KMS-11 (cell line): Measurements from ENCODE around the gene FRYL.

ENCODE experiments used
- H2AFZ ChIP-seq: fragments of 200-600 bp; sonication (generic); 2 replicates; pipeline ENCODE4 v1.6.1; 2016; ENCODE audit warnings: antibody characterized with exemption, mixed run types, low read depth
- H3K27ac ChIP-seq: fragments of 200-600 bp; sonication (generic); 2 replicates; pipeline ENCODE4 v1.6.1; 2016; ENCODE audit warnings: mild to moderate bottlenecking, mixed run types
- H3K27me3 ChIP-seq: fragments of 200-600 bp; sonication (generic); 2 replicates; pipeline ENCODE4 v1.6.1; 2017; ENCODE audit warnings: mild to moderate bottlenecking, low read depth, mixed run types, moderate library complexity; ENCODE audit not compliant: insufficient read depth
- H3K36me3 ChIP-seq: fragments of 200-600 bp; sonication (generic); 2 replicates; pipeline ENCODE4 v1.6.1; 2017; ENCODE audit warnings: mild to moderate bottlenecking, mixed run types; ENCODE audit not compliant: insufficient read depth
- H3K4me1 ChIP-seq: fragments of 200-600 bp; sonication (generic); 2 replicates; pipeline ENCODE4 v1.6.1; 2016; ENCODE audit warnings: mild to moderate bottlenecking, low read depth, mixed run types; ENCODE audit not compliant: poor library complexity, severe bottlenecking
- H3K4me2 ChIP-seq: fragments of 200-600 bp; sonication (generic); 2 replicates; pipeline ENCODE4 v1.7.0; 2016; ENCODE audit warnings: mild to moderate bottlenecking, mixed run types
- H3K4me3 ChIP-seq: fragments of 200-600 bp; sonication (generic); IDR thresholded peaks from 2 replicates; pipeline ENCODE4 v1.6.1; 2017; ENCODE audit warnings: low read depth, low read length, mixed read lengths; ENCODE audit not compliant: insufficient read depth
- H3K79me2 ChIP-seq: fragments of 200-600 bp; sonication (generic); 2 replicates; pipeline ENCODE4 v1.6.1; 2016; ENCODE audit warnings: low read depth, mixed run types; ENCODE audit not compliant: insufficient read depth
- H3K9ac ChIP-seq: fragments of 200-600 bp; sonication (generic); 2 replicates; pipeline ENCODE4 v1.6.1; 2016; ENCODE audit warnings: mild to moderate bottlenecking, mixed run types
- H4K20me1 ChIP-seq: fragments of 200-600 bp; sonication (generic); 2 replicates; pipeline ENCODE4 v1.6.1; 2016; ENCODE audit warnings: mild to moderate bottlenecking, mixed run types; ENCODE audit not compliant: insufficient read depth
- TF ChIP-seq, protein P1 (sequence below): fragments of 200-600 bp; sonication (generic); conservative IDR thresholded peaks from 2 replicates; pipeline ENCODE4 v1.6.1; 2017; ENCODE audit warnings: low read depth, mild to moderate bottlenecking, antibody characterized with exemption, low read length, moderate library complexity, mixed read lengths

The FRYL gene

DNA sequence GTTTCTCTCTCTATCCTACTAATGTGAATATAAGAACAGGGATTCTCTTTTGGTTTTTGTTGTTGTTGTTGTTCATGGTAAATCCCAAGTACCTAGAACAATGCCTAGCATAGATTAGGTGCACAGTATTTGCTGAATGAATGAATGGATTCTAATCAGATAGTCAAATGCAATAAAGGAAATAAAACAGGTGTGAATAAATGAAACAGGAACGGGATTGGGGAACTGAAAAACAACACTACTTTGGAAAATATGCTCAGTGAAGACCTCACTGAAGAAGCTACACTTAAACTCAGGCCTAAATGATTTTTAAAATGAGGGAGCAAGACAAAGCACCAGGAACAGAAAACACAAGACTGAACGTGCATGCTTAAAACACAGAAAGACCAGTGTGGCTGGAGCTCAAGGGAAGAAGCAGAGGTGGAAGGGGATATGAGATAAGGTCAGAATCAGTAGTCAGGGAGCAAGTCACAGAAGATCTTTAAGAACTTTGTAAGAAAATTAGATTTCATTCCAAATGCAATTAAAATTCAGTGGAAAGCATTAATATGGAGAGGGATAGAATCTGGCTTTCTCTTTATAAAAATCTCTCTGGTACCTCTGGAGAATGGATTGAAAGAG is 145.3 kb downstream of the FRYL start:
- TF ChIP-seq, protein P1, sequence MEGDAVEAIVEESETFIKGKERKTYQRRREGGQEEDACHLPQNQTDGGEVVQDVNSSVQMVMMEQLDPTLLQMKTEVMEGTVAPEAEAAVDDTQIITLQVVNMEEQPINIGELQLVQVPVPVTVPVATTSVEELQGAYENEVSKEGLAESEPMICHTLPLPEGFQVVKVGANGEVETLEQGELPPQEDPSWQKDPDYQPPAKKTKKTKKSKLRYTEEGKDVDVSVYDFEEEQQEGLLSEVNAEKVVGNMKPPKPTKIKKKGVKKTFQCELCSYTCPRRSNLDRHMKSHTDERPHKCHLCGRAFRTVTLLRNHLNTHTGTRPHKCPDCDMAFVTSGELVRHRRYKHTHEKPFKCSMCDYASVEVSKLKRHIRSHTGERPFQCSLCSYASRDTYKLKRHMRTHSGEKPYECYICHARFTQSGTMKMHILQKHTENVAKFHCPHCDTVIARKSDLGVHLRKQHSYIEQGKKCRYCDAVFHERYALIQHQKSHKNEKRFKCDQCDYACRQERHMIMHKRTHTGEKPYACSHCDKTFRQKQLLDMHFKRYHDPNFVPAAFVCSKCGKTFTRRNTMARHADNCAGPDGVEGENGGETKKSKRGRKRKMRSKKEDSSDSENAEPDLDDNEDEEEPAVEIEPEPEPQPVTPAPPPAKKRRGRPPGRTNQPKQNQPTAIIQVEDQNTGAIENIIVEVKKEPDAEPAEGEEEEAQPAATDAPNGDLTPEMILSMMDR: no peak
- H3K79me2 ChIP-seq: peaks cover 20% of the 10 kb centered on the region; the same call in 1 of the 2 replicates
- H4K20me1 ChIP-seq: no peaks in the 10 kb centered on the region
- H3K9ac ChIP-seq: no peak overlapping the region
- H3K4me1 ChIP-seq: peaks cover 28% of the 10 kb centered on the region
- no peak overlapping the region for H3K4me3 ChIP-seq
- no peaks in the 10 kb centered on the region for H3K36me3 ChIP-seq
- no peak overlapping the region for H3K27ac ChIP-seq
- H3K4me2 ChIP-seq: no peak overlapping the region
- no peaks in the 10 kb centered on the region for H3K27me3 ChIP-seq
- H2AFZ ChIP-seq: no peak overlapping the region

DNA sequence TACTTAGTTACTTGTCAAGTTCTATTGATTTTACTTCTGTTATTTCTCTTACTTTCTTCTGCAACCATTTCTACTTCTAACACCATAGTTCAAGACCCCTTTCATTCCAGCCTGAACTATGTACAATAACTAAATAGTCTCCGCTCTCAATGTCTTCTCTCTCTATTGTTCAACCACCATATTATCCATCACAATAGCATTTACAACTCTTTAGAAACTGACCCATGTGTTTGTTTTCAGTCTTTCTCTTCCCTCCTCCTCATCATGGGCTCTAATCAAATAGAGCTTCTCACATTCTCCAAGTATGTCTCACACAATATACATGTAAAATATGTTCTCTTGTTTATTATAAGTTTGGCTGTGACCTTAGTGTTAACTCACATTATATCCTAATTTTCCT is 146.4 kb downstream of the FRYL start:
- TF ChIP-seq, protein P1: no peak
- H3K4me1 ChIP-seq: peaks cover 28% of the 10 kb centered on the region
- peaks cover 12% of the 10 kb centered on the region; the same call in 1 of the 2 replicates for H3K79me2 ChIP-seq
- H3K27me3 ChIP-seq: no peaks in the 10 kb centered on the region
- no peaks in the 10 kb centered on the region for H4K20me1 ChIP-seq
- no peak overlapping the region for H2AFZ ChIP-seq
- no peak overlapping the region for H3K9ac ChIP-seq
- H3K36me3 ChIP-seq: no peaks in the 10 kb centered on the region
- H3K4me3 ChIP-seq: no peak overlapping the region
- no peak overlapping the region for H3K4me2 ChIP-seq
- H3K27ac ChIP-seq: no peak overlapping the region

GRCh38 chr4:48629458-48629857 is 150.6 kb downstream of the FRYL start:
- Histone ChIP-seq H3K27ac (no peak overlapping the region), H2AFZ (no peak overlapping the region), H3K9ac (no peak overlapping the region), H3K27me3 (no peaks in the 10 kb centered on the region), H3K4me1 (peaks cover 18% of the 10 kb centered on the region), H3K4me2 (no peak overlapping the region), H3K36me3 (peaks cover 3% of the 10 kb centered on the region; the same call in 1 of the 2 replicates), H3K79me2 (no peaks in the 10 kb centered on the region; the same call in 1 of the 2 replicates), H4K20me1 (no peaks in the 10 kb centered on the region), H3K4me3 (no peak overlapping the region)
- TF ChIP-seq, protein P1: no peak

DNA sequence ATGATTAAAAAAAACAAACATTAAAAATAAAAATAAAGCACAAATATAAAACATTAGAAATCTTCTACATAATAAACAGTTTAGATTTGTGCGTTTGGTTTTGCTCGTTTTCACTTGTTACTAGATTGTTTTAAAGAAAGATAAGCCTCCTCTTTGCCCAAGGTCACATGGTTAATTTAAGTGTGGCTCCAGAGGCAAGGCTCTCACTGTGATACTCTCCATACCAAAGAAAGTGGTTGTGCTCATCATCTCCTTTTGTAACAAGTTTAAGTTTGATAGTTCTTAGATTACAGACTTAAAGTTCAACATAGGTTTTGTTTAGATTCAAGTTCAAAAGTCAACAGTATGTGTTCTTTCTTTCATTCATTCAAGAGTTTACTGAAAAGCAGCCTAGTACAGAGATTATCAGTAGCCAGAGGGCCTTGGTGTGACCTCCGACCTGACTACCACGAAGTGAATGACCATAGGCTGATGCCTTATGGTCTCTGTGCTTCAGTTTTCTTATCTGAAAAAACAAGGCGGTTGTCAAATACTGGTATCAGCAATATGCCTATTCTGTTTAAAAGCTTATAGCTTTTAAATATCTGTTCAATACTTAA is 156.8 kb downstream of the FRYL start:
- Histone ChIP-seq H3K4me3 (no peak overlapping the region), H4K20me1 (no peaks in the 10 kb centered on the region), H3K27ac (no peak overlapping the region), H3K4me2 (no peak overlapping the region), H3K4me1 (no peaks in the 10 kb centered on the region), H3K9ac (no peak overlapping the region), H3K79me2 (no peaks in the 10 kb centered on the region; the same call in 1 of the 2 replicates), H3K36me3 (peaks cover 3% of the 10 kb centered on the region; the same call in 1 of the 2 replicates), H2AFZ (no peak overlapping the region), H3K27me3 (no peaks in the 10 kb centered on the region)
- TF ChIP-seq, protein P1: no peak
